NCI-H460 (cell line): ENCODE results near the gene KRT76. TPM values are rescaled to one million over a fixed set of nuclear protein-coding genes. Genes with fewer than 3 reads are reported as not detected.
A peak's percentile ranks its signal among the peaks of the same experiment; 100 is the strongest.
"Not testable (repeated sequence)": the region's sequence is repeated elsewhere in the genome, so short reads cannot be mapped to it uniquely, and the experiment has no call there.

ENCODE experiments used
- DNase-seq: peaks from one replicate; pipeline ENCODE4 v3.0.0-alpha.2; 2016; ENCODE audit warnings: low read depth; ENCODE audit errors: extremely low read depth
- total RNA-seq: library from RNA; depleted of rRNA; stranded (reverse); fragments of >200 nt; shearing (Covaris generic); gene quantifications from 2 replicates; pipeline ENCODE4 v1.2.3, GENCODE V29; 2014

The KRT76 gene
- total RNA-seq, 1 experiment from 2014 or later, result not detected

DNA sequence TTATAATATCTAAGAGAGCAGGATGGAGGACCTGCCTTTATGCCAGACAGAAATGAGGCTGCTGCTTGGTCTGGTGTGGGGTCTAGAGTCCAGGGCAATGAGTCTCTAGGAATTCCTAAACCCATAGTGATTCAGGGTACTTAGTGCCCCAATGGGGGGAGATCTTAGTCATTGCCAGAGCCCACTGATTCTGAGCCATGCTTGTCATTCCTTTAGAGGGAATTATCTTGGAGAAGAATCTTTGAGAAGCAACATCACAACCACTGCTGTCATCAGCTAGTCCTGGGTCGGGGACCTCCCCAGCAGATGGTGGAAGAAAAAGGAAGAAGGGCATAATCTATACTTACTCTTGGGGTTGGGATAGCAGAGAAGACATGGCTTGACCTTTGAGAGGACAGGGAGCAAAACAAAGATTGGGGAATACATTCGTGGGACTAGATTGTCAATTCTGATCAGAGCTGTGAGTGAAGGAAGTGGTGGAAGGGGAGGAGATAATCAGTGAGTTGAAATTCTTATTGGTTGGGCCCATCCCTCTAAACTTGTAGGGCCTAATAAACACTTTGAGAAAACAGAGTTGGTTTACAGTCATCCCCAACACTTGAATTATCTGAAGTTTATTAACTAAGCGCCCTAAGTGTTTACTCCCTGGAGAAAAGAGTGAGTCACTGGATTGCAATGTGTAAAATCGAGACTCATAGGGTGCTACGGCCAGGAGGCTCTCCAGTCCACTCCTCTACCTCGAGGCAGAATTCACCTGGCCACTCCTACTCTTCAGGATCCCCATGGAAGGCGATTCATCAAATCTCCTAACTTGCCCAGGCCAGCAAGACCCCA is 21.7 kb upstream of the KRT76 start:
- DNase-seq, result peak; percentile 36

DNA sequence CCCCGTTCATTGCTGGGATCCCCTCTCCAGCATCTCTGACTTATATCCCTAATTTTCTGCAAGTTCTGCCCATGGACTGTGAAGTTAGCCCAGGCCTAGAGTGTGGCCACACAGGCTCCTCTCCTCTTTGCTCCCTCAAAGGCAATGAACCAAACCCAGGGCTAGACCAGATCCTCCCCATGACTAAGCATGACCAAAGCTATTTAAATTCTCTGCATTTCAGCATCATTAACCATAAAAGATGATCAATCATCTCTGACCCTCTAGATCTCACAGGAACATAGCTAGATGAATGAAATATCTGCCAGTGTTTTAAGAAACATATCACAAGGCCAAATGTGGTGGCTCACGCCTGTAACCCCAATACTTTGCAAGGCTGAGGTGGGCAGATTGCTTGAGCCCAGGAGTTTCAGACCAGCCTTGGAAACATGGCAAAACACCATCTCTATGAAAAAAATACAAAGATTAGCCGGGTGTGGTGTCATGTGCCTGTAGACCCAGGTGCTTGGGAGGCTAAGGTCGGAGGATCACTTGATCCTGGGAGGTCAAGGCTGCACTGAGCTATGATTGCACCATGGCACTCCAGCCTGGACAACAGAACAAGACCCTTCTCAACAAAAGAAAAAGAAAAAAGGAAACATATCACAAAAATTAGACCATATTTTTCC is 21.0 kb upstream of the KRT76 start:
- no peak for DNase-seq

DNA sequence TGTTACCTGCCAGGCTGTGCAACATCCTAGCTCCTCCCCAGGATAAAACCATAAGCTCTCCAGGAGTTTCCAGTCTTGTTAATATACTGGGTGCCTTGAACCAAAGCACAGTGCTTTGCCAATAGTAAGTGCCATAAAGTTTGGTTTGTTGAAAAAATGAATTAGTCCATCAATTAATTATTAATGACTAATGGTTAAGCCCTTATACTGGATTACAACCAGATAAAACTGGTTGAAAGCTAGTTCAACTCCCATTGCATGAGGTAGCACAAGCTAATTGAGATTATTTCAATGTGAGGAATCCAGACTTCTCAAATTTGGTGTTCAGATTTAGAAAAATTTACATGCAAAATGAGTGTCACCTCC is 20.4 kb upstream of the KRT76 start:
- no peak for DNase-seq

DNA sequence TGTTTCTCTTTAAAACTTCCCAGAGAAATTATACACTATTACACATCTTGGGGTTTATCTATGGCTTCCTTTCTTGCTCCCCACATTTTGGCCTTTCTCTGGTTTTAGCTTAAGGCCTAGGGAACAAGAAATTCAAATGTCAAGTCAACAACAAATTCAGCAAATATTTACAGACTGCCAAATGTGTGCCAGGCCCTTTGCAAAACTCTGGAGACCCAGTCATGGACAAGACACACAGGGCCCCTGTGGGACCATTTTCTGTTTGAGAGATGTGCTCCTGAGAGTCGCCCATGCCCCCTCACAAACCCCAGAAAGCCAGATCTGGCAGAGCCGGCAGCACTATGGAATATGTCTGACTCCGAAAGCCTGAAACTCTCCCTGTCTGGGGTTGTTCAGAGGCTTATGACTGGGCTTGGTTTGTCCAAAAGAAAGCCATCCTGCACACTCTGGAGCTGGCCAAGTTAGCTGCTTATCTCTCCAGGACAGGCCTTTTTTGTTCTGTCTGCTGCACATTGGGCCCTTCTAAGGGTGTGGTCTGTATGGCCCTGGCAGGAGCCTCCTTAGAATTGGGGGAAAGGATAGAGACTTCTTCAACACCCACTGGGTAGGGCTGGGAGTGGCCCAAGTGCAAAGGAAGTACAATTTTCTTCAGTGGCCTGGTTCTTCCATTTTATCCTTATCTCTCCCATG is 19.8 kb upstream of the KRT76 start:
- no peak for DNase-seq

DNA sequence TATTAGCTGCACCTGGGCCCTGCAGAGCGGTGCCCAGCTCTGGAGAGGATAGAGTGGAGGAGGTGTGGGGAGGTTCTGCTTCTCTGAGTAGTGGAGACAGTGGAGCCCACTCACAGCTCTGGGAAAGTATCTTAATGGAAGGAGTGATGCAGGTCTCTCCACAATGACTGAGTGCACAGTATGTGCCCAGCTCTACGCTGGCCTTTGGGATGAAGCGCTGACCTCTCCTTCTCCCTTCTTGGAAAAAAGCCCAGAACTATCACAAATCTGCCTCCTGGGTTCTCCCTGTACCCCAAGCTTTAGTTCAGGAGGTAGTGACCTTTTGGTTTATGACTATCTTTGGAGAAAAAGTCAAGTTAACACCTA is 19.3 kb upstream of the KRT76 start:
- DNase-seq, result no peak

DNA sequence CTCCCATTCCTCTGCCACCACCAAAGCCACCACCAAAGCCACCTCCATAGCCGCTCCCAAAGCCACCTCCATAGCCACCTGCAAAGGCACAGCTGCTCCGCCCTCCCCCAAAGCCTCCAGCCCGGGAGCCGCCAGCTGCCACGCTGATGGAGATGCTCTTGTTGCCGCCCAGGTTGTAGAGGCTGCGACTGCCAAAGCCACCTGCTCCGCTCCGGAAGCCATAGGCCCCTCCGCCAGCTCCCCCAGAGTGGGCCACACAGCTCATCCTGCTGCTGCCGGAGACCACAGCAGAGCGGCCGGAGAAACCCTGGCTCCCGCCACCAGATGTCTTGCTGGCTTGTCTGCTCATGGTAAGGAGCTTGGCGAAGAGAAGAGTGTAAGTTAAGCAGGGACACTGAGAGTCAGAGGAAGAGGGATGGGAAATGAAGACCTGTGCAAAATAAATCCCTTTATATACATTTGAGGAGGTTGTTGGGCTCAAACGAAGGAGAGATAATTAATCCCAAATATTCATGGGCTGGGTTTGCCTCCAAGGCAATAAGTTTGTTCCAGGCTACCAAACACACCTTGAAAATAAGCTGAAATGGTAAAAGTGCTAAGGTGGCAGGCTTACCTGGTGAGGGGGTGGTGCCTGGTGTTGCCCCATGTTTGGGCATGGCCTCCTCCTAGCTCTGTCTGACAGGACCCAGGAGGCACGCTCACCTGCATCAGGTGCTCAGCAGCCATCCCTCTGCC is 18.7 kb upstream of the KRT76 start, which contains the start of gene KRT3:
KRT3 (minus strand) TSS at position 424 of the 735 bp plus-strand sequence; CDS start at position 349, 75 bp downstream.
- no peak for DNase-seq

- DNase-seq, result not testable (repeated sequence)
These were observed 18.2 kb upstream of the KRT76 start for GRCh38 chr12:52795332-52795674.

DNA sequence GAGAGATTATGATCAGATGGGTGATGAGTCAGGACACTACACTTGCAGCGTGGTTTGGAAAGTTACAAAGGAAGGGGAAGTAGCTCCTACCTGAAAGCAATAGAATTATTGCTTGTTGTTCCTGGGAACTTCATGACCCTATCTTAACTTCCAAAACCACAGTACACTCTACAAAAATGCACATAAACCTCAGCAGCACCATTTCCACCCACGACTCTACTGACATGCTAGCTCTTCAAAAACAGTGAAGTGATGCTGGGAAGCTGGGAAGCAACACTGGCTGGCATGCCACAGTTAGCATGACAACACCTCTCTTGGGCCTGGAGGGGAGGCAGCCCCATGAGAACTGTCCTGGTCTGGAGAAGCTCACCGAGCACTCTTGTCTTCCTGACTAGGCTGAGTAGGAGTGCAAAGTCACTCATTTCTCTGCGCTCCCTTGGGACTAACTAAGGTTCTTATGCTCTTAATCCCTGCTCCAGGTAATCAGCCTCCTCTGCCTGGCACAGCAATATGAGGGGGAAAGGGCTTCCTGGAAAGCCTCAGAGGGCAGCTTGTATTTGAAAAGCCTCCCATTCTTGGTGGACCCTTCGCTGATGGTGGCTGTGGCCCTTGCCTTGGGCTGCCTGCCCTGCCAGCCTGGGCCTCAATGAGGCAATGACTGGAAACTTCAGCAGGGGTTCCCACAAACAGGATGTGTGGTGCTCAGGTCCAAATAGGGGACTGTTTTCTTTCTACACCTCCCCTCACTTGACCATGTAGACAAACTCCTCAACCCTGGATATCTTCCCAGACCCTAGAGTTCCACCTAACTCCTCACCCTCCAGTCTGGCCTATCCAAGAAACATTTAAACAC is 17.6 kb upstream of the KRT76 start:
- DNase-seq, result no peak

DNA sequence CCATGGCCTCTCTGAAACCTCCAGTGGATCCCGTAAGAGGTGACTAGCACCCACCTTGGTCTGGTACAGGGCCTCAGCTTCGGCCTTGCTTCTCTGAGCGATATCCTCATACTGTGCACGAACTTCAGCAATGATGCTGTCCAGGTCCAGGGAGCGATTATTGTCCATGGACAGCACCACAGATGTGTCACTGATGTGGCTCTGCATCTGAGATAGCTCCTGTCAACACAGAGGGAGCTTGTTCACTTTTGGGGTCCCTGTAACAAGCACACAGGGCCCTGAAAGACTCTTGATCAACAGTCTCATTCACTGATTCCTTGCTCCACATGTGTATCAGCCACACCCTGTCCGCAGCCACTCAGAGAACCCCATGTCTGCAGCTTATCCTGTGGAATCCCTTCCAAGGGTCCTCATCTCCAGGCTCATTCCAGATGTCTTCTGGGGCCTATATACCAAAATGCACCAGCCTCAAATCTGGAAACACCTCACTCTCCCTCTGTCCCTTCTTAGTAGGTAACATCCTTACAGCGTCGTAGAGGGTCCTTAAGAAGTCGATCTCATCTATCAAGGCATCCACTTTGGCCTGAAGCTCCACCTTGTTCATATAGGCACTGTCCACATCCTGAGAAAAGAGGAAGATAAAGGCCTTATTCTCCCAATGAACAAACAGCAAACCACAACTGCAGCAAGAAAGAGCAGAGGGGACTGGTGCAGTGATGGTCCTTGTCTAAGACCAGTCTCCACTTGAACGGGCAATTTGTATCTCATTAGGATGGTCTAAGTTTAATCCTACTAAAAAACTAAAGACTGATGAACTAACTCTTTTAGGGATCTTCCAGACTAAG is 15.3 kb upstream of the KRT76 start:
- DNase-seq, result no peak

DNA sequence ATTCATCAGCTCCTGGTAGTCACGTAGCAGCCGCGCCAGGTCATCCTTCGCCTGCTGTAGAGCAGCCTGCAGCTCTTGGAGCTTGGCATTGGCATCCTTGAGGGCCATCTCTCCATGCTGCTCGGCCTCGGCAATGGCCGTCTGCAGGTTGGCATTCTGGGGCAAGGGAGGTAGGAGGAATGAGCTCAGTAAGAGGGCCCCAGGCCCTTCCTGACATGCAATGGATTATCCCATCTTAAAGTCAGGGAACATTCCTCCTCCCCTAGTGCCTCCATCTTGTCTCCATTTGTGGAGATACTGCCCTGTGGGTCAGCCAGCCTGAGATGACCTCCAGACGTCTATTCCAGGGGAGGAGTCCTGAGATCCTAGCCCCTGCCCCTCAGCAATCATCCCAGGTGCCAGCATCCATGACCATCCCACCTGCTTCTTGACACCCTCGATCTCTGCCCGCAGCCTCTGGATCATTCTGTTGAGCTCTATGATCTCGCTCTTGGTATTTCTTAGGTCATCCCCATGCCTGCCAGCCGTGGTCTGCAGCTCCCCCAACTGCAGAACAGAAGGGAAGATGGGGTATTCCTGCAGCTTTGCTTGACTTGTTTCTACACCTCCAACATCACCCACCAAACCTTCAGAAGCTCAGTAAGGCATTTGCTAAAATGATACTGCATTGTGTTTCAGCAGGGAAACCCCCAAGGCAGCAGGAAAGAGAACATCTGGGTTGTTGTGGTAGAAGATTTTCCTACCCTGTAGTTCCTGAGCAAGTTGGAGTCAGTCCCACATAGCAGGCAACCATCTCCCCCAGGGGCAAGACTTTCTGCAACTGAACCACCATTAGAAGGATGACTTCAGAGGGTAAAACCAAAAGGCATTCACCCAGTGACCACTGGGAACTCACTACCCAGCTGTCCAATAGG is 14.4 kb upstream of the KRT76 start:
- DNase-seq, result no peak

DNA sequence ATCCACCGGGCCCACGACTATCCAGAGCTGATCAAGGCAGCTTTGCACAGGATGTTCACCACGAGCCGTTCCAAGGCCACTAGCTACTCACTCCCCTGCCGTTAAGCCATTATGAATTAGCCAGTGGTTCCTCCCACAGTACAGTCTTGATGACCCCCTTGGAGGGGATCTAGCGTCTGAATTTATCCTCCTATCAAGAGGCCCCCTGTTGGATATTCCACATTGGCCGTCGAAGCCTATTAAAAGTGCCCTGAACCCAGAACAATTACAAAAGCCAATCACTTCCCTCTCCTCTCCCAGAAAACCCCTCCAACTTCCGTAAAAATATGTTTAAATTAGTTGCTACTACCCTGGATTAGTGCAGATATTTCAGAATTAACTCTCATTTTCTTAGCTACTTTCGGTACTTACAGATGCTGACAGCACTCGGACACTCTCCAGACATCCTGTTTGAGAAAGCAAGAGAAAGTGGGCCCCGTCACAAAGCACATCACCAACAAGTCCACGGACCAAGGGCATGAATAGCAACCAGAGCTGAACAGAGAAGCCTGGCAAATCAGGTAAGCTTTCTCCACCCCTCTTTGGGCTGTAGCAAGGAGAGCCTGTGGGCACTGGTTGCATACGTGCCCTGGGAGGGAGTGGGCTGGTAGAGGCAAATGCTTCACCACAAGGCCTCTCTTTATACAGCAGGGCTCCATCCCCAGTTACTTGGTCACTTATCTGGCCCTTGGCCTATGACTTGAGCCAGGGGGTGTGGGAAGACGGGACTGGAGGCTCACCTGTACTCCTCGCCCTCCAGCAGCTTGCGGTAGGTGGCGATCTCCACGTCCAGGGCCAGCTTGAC is 13.5 kb upstream of the KRT76 start:
- no peak for DNase-seq

GRCh38 chr12:52789637-52790426 is 12.7 kb upstream of the KRT76 start:
- DNase-seq, result no peak

GRCh38 chr12:52788876-52789636 is 11.9 kb upstream of the KRT76 start:
- no peak for DNase-seq

DNA sequence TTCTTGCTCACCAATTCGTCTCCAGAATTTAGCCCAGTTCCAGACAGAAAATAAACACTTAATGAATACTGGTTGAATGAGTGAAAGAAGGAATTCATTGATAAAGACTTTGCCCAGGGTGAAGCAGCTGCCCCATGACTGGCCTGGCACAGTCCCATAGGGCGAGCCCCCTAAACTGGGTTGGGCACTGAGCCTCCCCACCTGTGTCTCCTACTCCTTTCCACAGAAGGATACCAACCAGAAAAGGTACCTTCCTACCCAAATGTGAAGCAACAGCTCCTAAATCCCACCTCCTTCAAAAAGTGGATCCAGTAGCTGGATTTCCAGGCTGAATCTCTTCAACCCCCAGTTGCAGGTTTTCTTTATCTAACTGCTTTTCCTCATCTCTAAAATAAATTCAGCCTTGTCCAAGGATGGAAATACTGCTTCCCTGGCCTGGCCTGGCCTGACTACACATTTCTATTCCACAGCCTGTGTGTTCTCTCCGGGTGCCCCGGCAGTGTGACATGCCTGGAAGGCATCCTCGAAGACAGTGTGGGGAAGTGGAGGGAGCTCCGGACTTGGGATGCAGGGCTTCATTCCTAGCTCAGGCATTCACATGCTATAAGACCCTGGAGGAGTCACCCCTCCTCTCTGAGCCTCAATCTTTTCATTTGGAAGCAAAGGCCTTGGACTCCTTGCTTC is 11.2 kb upstream of the KRT76 start:
- no peak for DNase-seq
